ENCODE data around the gene CCDC138. TPM values are rescaled to one million over a fixed set of nuclear protein-coding genes. Genes with fewer than 3 reads are reported as not detected.

The CCDC138 gene
- total RNA-seq, 2 donors from 2014 or later = 2.9 to 8.0 TPM

DNA sequence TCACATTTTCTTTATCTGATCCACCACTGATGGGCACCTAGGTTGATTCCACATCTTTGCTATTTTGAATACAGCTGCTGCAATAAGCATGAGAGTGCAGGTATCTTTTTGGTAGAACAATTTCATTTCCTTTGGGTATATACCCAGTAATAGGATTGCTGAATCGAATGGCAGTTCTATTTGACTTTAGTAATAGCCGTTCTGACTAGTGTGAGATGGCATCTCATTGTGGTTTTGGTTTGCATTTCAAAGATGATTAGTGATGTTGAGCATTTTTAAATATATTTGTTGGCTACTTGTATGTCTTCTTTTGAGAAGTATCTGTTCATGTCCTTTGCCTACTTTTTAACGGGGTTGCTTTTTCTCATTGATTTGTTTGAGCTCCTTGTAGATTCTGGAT is 72.3 kb downstream of the CCDC138 start:
- intact Hi-C loops (cut with DNase I) = loop anchor here (10.0 kb wide), 2 partner anchors 136 to 656 kb away; no protein-coding TSS in a partner anchor
- Histone ChIP-seq H3K27me3 (no peaks in the 10 kb centered on the region), H3K9me3 (no peaks in the 10 kb centered on the region), H3K4me3 (no peak overlapping the region), H3K4me1 (no peaks in the 10 kb centered on the region), H3K9ac (ENCODE audit: low read depth in 2 of 2, low read length in 2 of 2) (no peak overlapping the region), H3K27ac (no peak overlapping the region), H3K36me3 (no peaks in the 10 kb centered on the region)
- DNase-seq = no peak
- TF ChIP-seq, protein P1, sequence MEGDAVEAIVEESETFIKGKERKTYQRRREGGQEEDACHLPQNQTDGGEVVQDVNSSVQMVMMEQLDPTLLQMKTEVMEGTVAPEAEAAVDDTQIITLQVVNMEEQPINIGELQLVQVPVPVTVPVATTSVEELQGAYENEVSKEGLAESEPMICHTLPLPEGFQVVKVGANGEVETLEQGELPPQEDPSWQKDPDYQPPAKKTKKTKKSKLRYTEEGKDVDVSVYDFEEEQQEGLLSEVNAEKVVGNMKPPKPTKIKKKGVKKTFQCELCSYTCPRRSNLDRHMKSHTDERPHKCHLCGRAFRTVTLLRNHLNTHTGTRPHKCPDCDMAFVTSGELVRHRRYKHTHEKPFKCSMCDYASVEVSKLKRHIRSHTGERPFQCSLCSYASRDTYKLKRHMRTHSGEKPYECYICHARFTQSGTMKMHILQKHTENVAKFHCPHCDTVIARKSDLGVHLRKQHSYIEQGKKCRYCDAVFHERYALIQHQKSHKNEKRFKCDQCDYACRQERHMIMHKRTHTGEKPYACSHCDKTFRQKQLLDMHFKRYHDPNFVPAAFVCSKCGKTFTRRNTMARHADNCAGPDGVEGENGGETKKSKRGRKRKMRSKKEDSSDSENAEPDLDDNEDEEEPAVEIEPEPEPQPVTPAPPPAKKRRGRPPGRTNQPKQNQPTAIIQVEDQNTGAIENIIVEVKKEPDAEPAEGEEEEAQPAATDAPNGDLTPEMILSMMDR (IDR thresholded peaks at IDR 0.05) = no peak

DNA sequence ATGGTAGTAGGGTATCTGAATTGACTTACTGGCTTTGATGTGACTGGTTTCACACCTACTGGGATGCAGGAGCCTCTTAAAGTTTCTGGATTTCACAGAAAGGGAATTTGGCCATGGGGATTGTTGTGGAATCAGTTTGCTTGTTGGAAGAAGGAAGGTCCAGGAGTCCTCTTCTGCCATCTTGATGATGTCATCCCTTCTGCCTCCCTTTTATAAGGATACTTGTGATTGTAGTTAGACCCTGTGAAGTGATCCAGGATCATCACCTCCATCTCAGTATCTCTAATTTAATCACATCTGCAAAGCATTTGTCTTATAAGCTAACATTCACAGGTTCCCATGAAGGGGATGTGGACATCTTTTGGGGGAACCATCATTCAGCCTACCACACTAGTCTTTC is 79.5 kb downstream of the CCDC138 start:
- intact Hi-C loops (cut with DNase I) = no loop called here
- TF ChIP-seq, protein P1 (IDR thresholded peaks at IDR 0.05) = no peak
- Histone ChIP-seq H3K4me1 (no peaks in the 10 kb centered on the region), H3K9me3 (no peaks in the 10 kb centered on the region), H3K36me3 (no peaks in the 10 kb centered on the region), H3K9ac (ENCODE audit: low read depth in 2 of 2, low read length in 2 of 2) (no peak overlapping the region), H3K4me3 (no peak overlapping the region), H3K27me3 (no peaks in the 10 kb centered on the region), H3K27ac (no peak overlapping the region)
- DNase-seq = no peak

DNA sequence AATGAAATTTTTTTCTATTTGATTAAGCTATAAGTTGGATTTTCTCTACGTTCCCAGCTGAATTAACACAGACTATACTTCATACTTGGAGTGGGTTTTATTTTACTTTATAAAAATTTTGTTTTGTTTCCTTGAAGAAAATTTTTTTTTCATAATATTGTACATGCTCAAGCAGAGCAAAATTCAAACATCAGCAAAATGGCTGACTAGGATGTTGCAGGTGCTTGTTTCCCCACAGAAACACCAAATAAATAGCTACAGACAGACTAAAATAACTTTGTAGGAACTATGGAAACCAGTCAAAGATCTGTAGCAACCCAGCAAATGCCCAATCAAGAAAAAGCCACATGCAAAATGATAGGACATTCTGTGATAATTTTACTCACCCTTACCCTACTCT is 82.3 kb downstream of the CCDC138 start:
- TF ChIP-seq, protein P1 (IDR thresholded peaks at IDR 0.05) = no peak
- no peak overlapping the region for H3K4me3 ChIP-seq
- H3K4me1 ChIP-seq = no peaks in the 10 kb centered on the region
- H3K27me3 ChIP-seq = no peaks in the 10 kb centered on the region
- H3K9me3 ChIP-seq = no peaks in the 10 kb centered on the region
- no peak for DNase-seq
- H3K27ac ChIP-seq = no peak overlapping the region
- intact Hi-C loops (cut with DNase I) = no loop called here
- H3K9ac ChIP-seq (ENCODE audit: low read depth in 2 of 2, low read length in 2 of 2) = no peak overlapping the region
- H3K36me3 ChIP-seq = no peaks in the 10 kb centered on the region

DNA sequence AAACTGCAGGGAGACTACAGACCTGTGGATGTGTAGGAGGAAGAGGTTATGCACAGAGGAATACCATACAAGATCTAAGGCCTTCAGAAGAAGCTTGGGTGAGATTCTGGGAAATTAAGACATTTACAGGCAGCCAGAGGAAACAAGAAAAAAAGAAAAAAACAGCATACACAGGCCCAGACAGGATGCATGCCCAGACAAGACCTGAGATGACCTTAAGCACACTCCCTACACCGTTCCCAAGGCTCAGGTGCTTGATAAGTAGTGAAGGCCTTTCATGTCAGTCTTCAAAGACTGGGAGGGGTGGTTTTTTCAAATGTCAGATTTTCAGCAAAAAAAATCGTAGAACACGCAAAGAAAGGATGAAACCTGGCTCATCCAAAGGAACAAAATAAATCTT is 83.0 kb downstream of the CCDC138 start:
- Histone ChIP-seq H3K36me3 (no peaks in the 10 kb centered on the region), H3K9ac (ENCODE audit: low read depth in 2 of 2, low read length in 2 of 2) (no peak overlapping the region), H3K27ac (no peak overlapping the region), H3K4me1 (no peaks in the 10 kb centered on the region), H3K9me3 (no peaks in the 10 kb centered on the region), H3K27me3 (no peaks in the 10 kb centered on the region), H3K4me3 (no peak overlapping the region)
- intact Hi-C loops (cut with DNase I) = no loop called here
- no peak for DNase-seq
- TF ChIP-seq, protein P1 (IDR thresholded peaks at IDR 0.05) = no peak

- intact Hi-C loops (cut with DNase I) = no loop called here
- Histone ChIP-seq H3K27ac (no peak overlapping the region), H3K9ac (ENCODE audit: low read depth in 2 of 2, low read length in 2 of 2) (no peak overlapping the region), H3K9me3 (no peaks in the 10 kb centered on the region), H3K27me3 (no peaks in the 10 kb centered on the region), H3K4me1 (no peaks in the 10 kb centered on the region), H3K36me3 (no peaks in the 10 kb centered on the region), H3K4me3 (no peak overlapping the region)
- TF ChIP-seq, protein P1 (IDR thresholded peaks at IDR 0.05) = no peak
- DNase-seq = no peak
Observed at GRCh38 chr2:108870069-108870644, 83.6 kb downstream of the CCDC138 start.
